ENCODE measurements around the gene KRTAP12-4.
A peak's percentile ranks its signal among the peaks of the same experiment; 100 is the strongest.
"Not testable (repeated sequence)": the region's sequence is repeated elsewhere in the genome, so short reads cannot be mapped to it uniquely, and the experiment has no call there.

The KRTAP12-4 gene

GRCh38 chr21:44677881-44678280 lies 23.4 kb upstream of the KRTAP12-4 start:
- Mint-ChIP-seq H3K9me3 (ENCODE audit: low read depth) (peaks cover 2% of the 10 kb centered on the region), H3K4me3 (no peak overlapping the region), H3K27me3 (no peaks in the 10 kb centered on the region), H3K4me1 (ENCODE audit: low read depth) (no peaks in the 10 kb centered on the region), H3K27ac (no peak overlapping the region), H3K36me3 (peaks cover 14% of the 10 kb centered on the region)

- no peak overlapping the region for H3K4me3 Mint-ChIP-seq
- no peak overlapping the region for H3K27ac Mint-ChIP-seq
- H3K27me3 Mint-ChIP-seq: no peaks in the 10 kb centered on the region
- H3K4me1 Mint-ChIP-seq (ENCODE audit: low read depth): no peaks in the 10 kb centered on the region
- peaks cover 16% of the 10 kb centered on the region for H3K9me3 Mint-ChIP-seq (ENCODE audit: low read depth)
- H3K36me3 Mint-ChIP-seq: peaks cover 23% of the 10 kb centered on the region
Measured at GRCh38 chr21:44671911-44672310, 17.5 kb upstream of the KRTAP12-4 start.

- peaks cover 16% of the 10 kb centered on the region for H3K9me3 Mint-ChIP-seq (ENCODE audit: low read depth)
- H3K36me3 Mint-ChIP-seq: peaks cover 23% of the 10 kb centered on the region
- no peaks in the 10 kb centered on the region for H3K27me3 Mint-ChIP-seq
- no peaks in the 10 kb centered on the region for H3K4me1 Mint-ChIP-seq (ENCODE audit: low read depth)
- no peak overlapping the region for H3K4me3 Mint-ChIP-seq
- no peak overlapping the region for H3K27ac Mint-ChIP-seq
Measured at GRCh38 chr21:44670642-44671432, 16.4 kb upstream of the KRTAP12-4 start.

- Mint-ChIP-seq H3K9me3 (ENCODE audit: low read depth) (peaks cover 12% of the 10 kb centered on the region), H3K4me1 (ENCODE audit: low read depth) (no peaks in the 10 kb centered on the region), H3K27ac (no peak overlapping the region), H3K27me3 (no peaks in the 10 kb centered on the region), H3K36me3 (peaks cover 7% of the 10 kb centered on the region), H3K4me3 (no peak overlapping the region)
Measured at GRCh38 chr21:44667612-44668011, 13.2 kb upstream of the KRTAP12-4 start.

- no peak within 1 kb of the TSS for H3K4me3 Mint-ChIP-seq
- H3K9me3 Mint-ChIP-seq (ENCODE audit: low read depth): peaks cover 11% of the 10 kb centered on the region
- H3K4me1 Mint-ChIP-seq (ENCODE audit: low read depth): no peaks in the 10 kb centered on the region
- no peaks in the 10 kb centered on the region for H3K27me3 Mint-ChIP-seq
- no peak within 1 kb of the TSS for H3K27ac Mint-ChIP-seq
- peaks cover 5% of the 10 kb centered on the region for H3K36me3 Mint-ChIP-seq
Measured at GRCh38 chr21:44666401-44667320, 12.2 kb upstream of the KRTAP12-4 start, which contains the start of gene KRTAP12-2. TSS of gene KRTAP12-2 (minus strand) at chr21:44666927. CDS start at chr21:44666886, 41 bp downstream.

- peaks cover 5% of the 10 kb centered on the region for H3K36me3 Mint-ChIP-seq
- no peak overlapping the region for H3K4me3 Mint-ChIP-seq
- peaks cover 7% of the 10 kb centered on the region for H3K9me3 Mint-ChIP-seq (ENCODE audit: low read depth)
- peaks cover 7% of the 10 kb centered on the region for H3K4me1 Mint-ChIP-seq (ENCODE audit: low read depth)
- no peak overlapping the region for H3K27ac Mint-ChIP-seq
- no peaks in the 10 kb centered on the region for H3K27me3 Mint-ChIP-seq
Measured at GRCh38 chr21:44664691-44665090, 10.2 kb upstream of the KRTAP12-4 start.

GRCh38 chr21:44661567-44661966 lies 7.1 kb upstream of the KRTAP12-4 start:
- H3K4me1 Mint-ChIP-seq (ENCODE audit: low read depth): peaks cover 38% of the 10 kb centered on the region
- not testable (repeated sequence) for H3K27ac Mint-ChIP-seq; H3K27me3 Mint-ChIP-seq; H3K4me3 Mint-ChIP-seq; H3K36me3 Mint-ChIP-seq; H3K9me3 Mint-ChIP-seq (ENCODE audit: low read depth)

GRCh38 chr21:44658913-44659595 lies 4.6 kb upstream of the KRTAP12-4 start:
- Mint-ChIP-seq H3K9me3 (ENCODE audit: low read depth) (peaks cover 6% of the 10 kb centered on the region), H3K4me1 (ENCODE audit: low read depth) (peaks cover 62% of the 10 kb centered on the region), H3K36me3 (peaks cover 9% of the 10 kb centered on the region)

GRCh38 chr21:44658541-44658910 lies 4.1 kb upstream of the KRTAP12-4 start:
- H3K4me1 Mint-ChIP-seq (ENCODE audit: low read depth): peaks cover 68% of the 10 kb centered on the region
- H3K27ac Mint-ChIP-seq: peak overlapping the region; percentile 88
- peaks cover 6% of the 10 kb centered on the region for H3K9me3 Mint-ChIP-seq (ENCODE audit: low read depth)
- no peaks in the 10 kb centered on the region for H3K27me3 Mint-ChIP-seq
- peaks cover 9% of the 10 kb centered on the region for H3K36me3 Mint-ChIP-seq
- peak overlapping the region; percentile 68 for H3K4me3 Mint-ChIP-seq

More at GRCh38 chr21:44658913-44659595, 4.6 kb upstream of the KRTAP12-4 start:
- Mint-ChIP-seq H3K27ac (peak overlapping the region; percentile 88), H3K27me3 (no peaks in the 10 kb centered on the region), H3K4me3 (peak overlapping the region; percentile 68)

GRCh38 chr21:44657635-44658540 lies 3.4 kb upstream of the KRTAP12-4 start, which contains the start of gene KRTAP12-3:
TSS of gene KRTAP12-3 (plus strand) at chr21:44657932. CDS start at chr21:44657980, 48 bp downstream.
- peaks cover 6% of the 10 kb centered on the region for H3K9me3 Mint-ChIP-seq (ENCODE audit: low read depth)
- peak within 1 kb of the TSS; percentile 68 for H3K4me3 Mint-ChIP-seq
- H3K27me3 Mint-ChIP-seq: no peaks in the 10 kb centered on the region
- peaks cover 73% of the 10 kb centered on the region for H3K4me1 Mint-ChIP-seq (ENCODE audit: low read depth)
- peak within 1 kb of the TSS; percentile 88 for H3K27ac Mint-ChIP-seq
- H3K36me3 Mint-ChIP-seq: peaks cover 9% of the 10 kb centered on the region

- H3K4me3 Mint-ChIP-seq: peak overlapping the region; percentile 68
- no peaks in the 10 kb centered on the region for H3K27me3 Mint-ChIP-seq
- peak overlapping the region; percentile 88 for H3K27ac Mint-ChIP-seq
- H3K4me1 Mint-ChIP-seq (ENCODE audit: low read depth): peaks cover 73% of the 10 kb centered on the region
- H3K36me3 Mint-ChIP-seq: peaks cover 9% of the 10 kb centered on the region
- H3K9me3 Mint-ChIP-seq (ENCODE audit: low read depth): peaks cover 6% of the 10 kb centered on the region
Measured at GRCh38 chr21:44656868-44657267, 2.4 kb upstream of the KRTAP12-4 start.

- peaks cover 60% of the 10 kb centered on the region for H3K4me1 Mint-ChIP-seq (ENCODE audit: low read depth)
- peaks cover 9% of the 10 kb centered on the region for H3K36me3 Mint-ChIP-seq
Measured at GRCh38 chr21:44653656-44654575, 543 bp downstream of the KRTAP12-4 start.

GRCh38 chr21:44653123-44653522 lies 1.3 kb downstream of the KRTAP12-4 start:
- Mint-ChIP-seq H3K27me3 (no peaks in the 10 kb centered on the region), H3K27ac (peak overlapping the region; percentile 69), H3K36me3 (peaks cover 9% of the 10 kb centered on the region), H3K4me1 (ENCODE audit: low read depth) (peaks cover 52% of the 10 kb centered on the region), H3K9me3 (ENCODE audit: low read depth) (peaks cover 6% of the 10 kb centered on the region), H3K4me3 (no peak overlapping the region)

More at GRCh38 chr21:44653656-44654575, 543 bp downstream of the KRTAP12-4 start:
- Mint-ChIP-seq H3K27ac (peak overlapping the region; percentile 69), H3K4me3 (peak overlapping the region; percentile 22), H3K9me3 (ENCODE audit: low read depth) (peaks cover 6% of the 10 kb centered on the region), H3K27me3 (no peaks in the 10 kb centered on the region)
